Type B pancreatic cell (in vitro differentiated cells): ENCODE data around the gene OR51Q1. TPM values are rescaled to one million over a fixed set of nuclear protein-coding genes. Genes with fewer than 3 reads are reported as not detected.

Source experiments
- DNase-seq: peaks from one replicate; pipeline ENCODE4 v3.0.0; 2021; ENCODE audit warnings: mixed read lengths; ENCODE audit not compliant: unreplicated experiment; ENCODE audit errors: extremely low spot score
- H3K27ac Mint-ChIP-seq: 2 replicates; pipeline ENCODE4 v1.8.0; 2021; ENCODE audit warnings: mild to moderate bottlenecking, mixed read lengths
- H3K27me3 Mint-ChIP-seq: 2 replicates; pipeline ENCODE4 v1.8.0; 2021; ENCODE audit warnings: mixed read lengths
- H3K36me3 Mint-ChIP-seq: 2 replicates; pipeline ENCODE4 v1.8.0; 2021; ENCODE audit warnings: mixed read lengths
- H3K4me1 Mint-ChIP-seq: one replicate; pipeline ENCODE4 v1.8.0; 2021; ENCODE audit warnings: mixed read lengths; ENCODE audit not compliant: unreplicated experiment
- H3K4me3 Mint-ChIP-seq: 2 replicates; pipeline ENCODE4 v1.8.0; 2021; ENCODE audit warnings: mild to moderate bottlenecking, mixed read lengths
- H3K9me3 Mint-ChIP-seq: 2 replicates; pipeline ENCODE4 v1.8.0; 2021; ENCODE audit warnings: mixed read lengths
- total RNA-seq: library from RNA; stranded (reverse); gene quantifications from 2 replicates; pipeline ENCODE4 v1.2.1, GENCODE V29; 2021; ENCODE audit warnings: low replicate concordance
- TF ChIP-seq, protein P1 (sequence below): fragments of 200-600 bp; sonication (generic); conservative IDR thresholded peaks from 2 replicates; pipeline ENCODE4 v1.5.0; 2021; ENCODE audit warnings: antibody characterized with exemption, mild to moderate bottlenecking

Gene OR51Q1
- total RNA-seq, 1 donor from 2014 or later, result not detected

- no peak for DNase-seq
- Mint-ChIP-seq H3K4me3 (no peak overlapping the region), H3K27ac (no peak overlapping the region), H3K9me3 (peaks cover 10% of the 10 kb centered on the region), H3K27me3 (peaks cover 5% of the 10 kb centered on the region), H3K4me1 (no peaks in the 10 kb centered on the region), H3K36me3 (no peaks in the 10 kb centered on the region)
- TF ChIP-seq, protein P1, sequence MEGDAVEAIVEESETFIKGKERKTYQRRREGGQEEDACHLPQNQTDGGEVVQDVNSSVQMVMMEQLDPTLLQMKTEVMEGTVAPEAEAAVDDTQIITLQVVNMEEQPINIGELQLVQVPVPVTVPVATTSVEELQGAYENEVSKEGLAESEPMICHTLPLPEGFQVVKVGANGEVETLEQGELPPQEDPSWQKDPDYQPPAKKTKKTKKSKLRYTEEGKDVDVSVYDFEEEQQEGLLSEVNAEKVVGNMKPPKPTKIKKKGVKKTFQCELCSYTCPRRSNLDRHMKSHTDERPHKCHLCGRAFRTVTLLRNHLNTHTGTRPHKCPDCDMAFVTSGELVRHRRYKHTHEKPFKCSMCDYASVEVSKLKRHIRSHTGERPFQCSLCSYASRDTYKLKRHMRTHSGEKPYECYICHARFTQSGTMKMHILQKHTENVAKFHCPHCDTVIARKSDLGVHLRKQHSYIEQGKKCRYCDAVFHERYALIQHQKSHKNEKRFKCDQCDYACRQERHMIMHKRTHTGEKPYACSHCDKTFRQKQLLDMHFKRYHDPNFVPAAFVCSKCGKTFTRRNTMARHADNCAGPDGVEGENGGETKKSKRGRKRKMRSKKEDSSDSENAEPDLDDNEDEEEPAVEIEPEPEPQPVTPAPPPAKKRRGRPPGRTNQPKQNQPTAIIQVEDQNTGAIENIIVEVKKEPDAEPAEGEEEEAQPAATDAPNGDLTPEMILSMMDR, result no peak
Measured at GRCh38 chr11:5398936-5399335, 23.0 kb upstream of the OR51Q1 start.

DNA sequence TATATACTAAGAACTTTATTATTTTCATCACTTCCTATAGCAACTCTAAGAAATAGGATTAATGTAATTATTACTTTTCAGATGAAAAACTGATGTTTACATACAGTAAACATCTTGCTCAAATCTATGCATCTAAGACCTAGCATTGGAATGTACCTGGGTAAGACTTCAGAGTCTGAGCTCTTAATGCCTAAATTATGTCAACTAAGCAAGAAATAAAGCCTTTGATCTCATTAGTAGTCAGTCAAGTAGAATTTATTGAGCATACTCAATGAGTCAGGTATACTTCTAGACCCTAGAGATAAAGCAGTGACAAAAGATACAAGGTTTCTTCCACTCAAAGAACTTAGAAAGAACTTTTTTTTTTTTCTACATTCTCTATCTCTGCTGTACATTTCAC is 16.7 kb upstream of the OR51Q1 start:
- H3K9me3 Mint-ChIP-seq, result peaks cover 10% of the 10 kb centered on the region
- TF ChIP-seq, protein P1, result no peak
- no peaks in the 10 kb centered on the region for H3K36me3 Mint-ChIP-seq
- no peaks in the 10 kb centered on the region for H3K4me1 Mint-ChIP-seq
- H3K27me3 Mint-ChIP-seq, result peaks cover 4% of the 10 kb centered on the region
- no peak overlapping the region for H3K4me3 Mint-ChIP-seq
- no peak for DNase-seq
- H3K27ac Mint-ChIP-seq, result no peak overlapping the region

DNA sequence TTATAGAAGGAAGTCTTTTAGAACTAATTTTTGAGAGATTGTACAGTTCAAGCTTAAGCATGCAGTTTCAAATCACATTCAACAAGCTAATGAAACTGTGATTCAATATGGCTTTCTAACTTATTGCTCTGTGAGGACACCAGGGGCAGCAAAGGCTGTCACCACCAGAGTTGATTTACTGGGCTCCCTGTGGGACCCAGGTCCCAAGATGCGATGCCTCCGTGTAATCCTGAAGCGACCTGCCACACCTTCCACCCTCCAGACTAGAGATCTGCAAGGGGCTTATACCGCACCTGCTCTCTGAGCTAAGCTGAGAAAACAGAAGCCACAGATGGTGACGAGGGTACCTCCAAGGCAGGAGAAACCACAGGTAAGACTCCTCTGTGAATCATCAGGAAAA is 918 bp upstream of the OR51Q1 start:
- H3K4me1 Mint-ChIP-seq, result no peaks in the 10 kb centered on the region
- H3K27me3 Mint-ChIP-seq, result peaks cover 5% of the 10 kb centered on the region
- H3K27ac Mint-ChIP-seq, result no peak overlapping the region
- H3K4me3 Mint-ChIP-seq, result no peak overlapping the region
- H3K9me3 Mint-ChIP-seq, result no peaks in the 10 kb centered on the region
- H3K36me3 Mint-ChIP-seq, result no peaks in the 10 kb centered on the region
- TF ChIP-seq, protein P1, result no peak
- DNase-seq, result no peak

DNA sequence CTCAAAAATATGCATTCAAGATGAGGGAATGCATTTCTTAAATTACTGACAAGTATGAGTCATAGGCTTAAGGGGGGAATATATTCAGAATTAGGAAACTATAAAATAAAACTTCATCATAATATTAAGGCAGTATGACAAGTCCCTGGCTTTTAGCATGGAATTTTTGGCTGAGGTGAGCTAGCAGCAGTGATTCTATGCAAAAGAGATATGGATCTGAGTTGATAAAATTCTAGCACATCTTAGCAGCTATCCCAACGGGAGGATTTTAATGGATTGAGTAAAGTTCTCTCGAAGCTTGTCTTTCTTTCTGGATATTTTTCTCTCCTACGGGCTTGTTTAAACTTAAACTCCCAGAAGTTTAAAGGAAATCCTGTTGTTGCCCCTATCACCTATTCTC is 1.2 kb downstream of the OR51Q1 start:
- no peaks in the 10 kb centered on the region for H3K36me3 Mint-ChIP-seq
- H3K27ac Mint-ChIP-seq, result no peak overlapping the region
- H3K4me1 Mint-ChIP-seq, result no peaks in the 10 kb centered on the region
- DNase-seq, result no peak
- H3K27me3 Mint-ChIP-seq, result peaks cover 10% of the 10 kb centered on the region
- TF ChIP-seq, protein P1, result no peak
- H3K4me3 Mint-ChIP-seq, result no peak overlapping the region
- no peaks in the 10 kb centered on the region for H3K9me3 Mint-ChIP-seq

- Mint-ChIP-seq H3K36me3 (no peaks in the 10 kb centered on the region), H3K27me3 (peaks cover 11% of the 10 kb centered on the region), H3K4me1 (no peaks in the 10 kb centered on the region), H3K27ac (no peak within 1 kb of the TSS), H3K4me3 (no peak within 1 kb of the TSS), H3K9me3 (no peaks in the 10 kb centered on the region)
- DNase-seq, result no peak
- TF ChIP-seq, protein P1, result no peak
Measured at GRCh38 chr11:5441414-5441813, 19.5 kb downstream of the OR51Q1 start, which contains the start of gene OR51I1. Gene OR51I1, minus strand, starts transcription at chr11:5441514. Its CDS starts 0 bp downstream, at chr11:5441514.
